WTC11 (cell line): Measurements from ENCODE around the gene CYSRT1. TPM values are rescaled to one million over a fixed set of nuclear protein-coding genes. Genes with fewer than 3 reads are reported as not detected.

Source experiments
- ATAC-seq: fragments of 200-7000 bp; cut with Tn5 transposase; 2 replicates; pipeline ENCODE4 v1.10.0; 2021; ENCODE audit warnings: mild to moderate bottlenecking, moderate library complexity
- CTCF ChIA-PET: fragments of 300-600 bp; sonication (Branson Sonifier 250); formaldehyde crosslinking; loops from one replicate; lab custom pipeline; 2021; ENCODE audit warnings: antibody characterized with exemption; lab: Charles Lee
- POLR2A ChIA-PET: fragments of 350-600 bp; sonication (Branson Sonifier 250); formaldehyde crosslinking; loops from one replicate; lab custom pipeline; 2021; ENCODE audit warnings: antibody characterized with exemption; lab: Charles Lee
- DNase-seq: peaks from one replicate; pipeline ENCODE4 v3.0.0; 2021; ENCODE audit warnings: low spot score
- H3K27ac Mint-ChIP-seq: 2 replicates; pipeline ENCODE4 v1.8.0; 2021; ENCODE audit warnings: mixed read lengths
- H3K27me3 Mint-ChIP-seq: 2 replicates; pipeline ENCODE4 v1.8.0; 2021; ENCODE audit warnings: low read depth, mild to moderate bottlenecking, moderate library complexity, mixed read lengths
- H3K36me3 Mint-ChIP-seq: 2 replicates; pipeline ENCODE4 v1.8.0; 2021; ENCODE audit warnings: mixed read lengths
- H3K4me1 Mint-ChIP-seq: 2 replicates; pipeline ENCODE4 v1.8.0; 2022; ENCODE audit warnings: mixed read lengths
- H3K4me3 Mint-ChIP-seq: 2 replicates; pipeline ENCODE4 v1.8.0; 2021; ENCODE audit warnings: mild to moderate bottlenecking, moderate library complexity, mixed read lengths
- H3K9me3 Mint-ChIP-seq: 2 replicates; pipeline ENCODE4 v1.8.0; 2021; ENCODE audit warnings: mixed read lengths
- ARID4B ChIP-seq: sonication (generic); formaldehyde crosslinking; IDR thresholded peaks from 2 replicates; pipeline ENCODE4 v1.8.0; 2023; ENCODE audit warnings: missing genetic modification reagents, mild to moderate bottlenecking, borderline replicate concordance
- GTF2I ChIP-seq: fragments of 250-450 bp; sonication (Bioruptor Pico); conservative IDR thresholded peaks from 2 replicates; pipeline ENCODE4 v1.4.0; 2021; ENCODE audit warnings: mild to moderate bottlenecking
- MXD4 ChIP-seq: fragments of 250-450 bp; sonication (Bioruptor Pico); IDR thresholded peaks from 2 replicates; pipeline ENCODE4 v1.8.0; 2021; ENCODE audit warnings: mild to moderate bottlenecking, moderate library complexity, borderline replicate concordance
- NFE2L1 ChIP-seq: sonication (generic); formaldehyde crosslinking; IDR thresholded peaks from 2 replicates; pipeline ENCODE4 v1.8.1; 2023; ENCODE audit warnings: missing genetic modification reagents
- NR2C2 ChIP-seq: sonication (generic); formaldehyde crosslinking; IDR thresholded peaks from 2 replicates; pipeline ENCODE4 v1.8.0; 2022; ENCODE audit warnings: mild to moderate bottlenecking, missing genetic modification reagents
- PRDM15 ChIP-seq: sonication (generic); formaldehyde crosslinking; IDR thresholded peaks from 2 replicates; pipeline ENCODE4 v1.8.0; 2022; ENCODE audit warnings: missing genetic modification reagents
- SMAD3 ChIP-seq: sonication (generic); formaldehyde crosslinking; IDR thresholded peaks from 2 replicates; pipeline ENCODE4 v1.8.0; 2022; ENCODE audit warnings: missing genetic modification reagents, mild to moderate bottlenecking, borderline replicate concordance
- TEAD4 ChIP-seq: sonication (generic); formaldehyde crosslinking; IDR thresholded peaks from 2 replicates; pipeline ENCODE4 v1.8.0; 2022; ENCODE audit warnings: mild to moderate bottlenecking, missing genetic modification reagents
- ZNF219 ChIP-seq: sonication (generic); formaldehyde crosslinking; IDR thresholded peaks from 2 replicates; pipeline ENCODE4 v1.8.0; 2023; ENCODE audit warnings: missing genetic modification reagents, mild to moderate bottlenecking, borderline replicate concordance
- ZNF396 ChIP-seq: fragments of 250-450 bp; sonication (Bioruptor Pico); IDR thresholded peaks from 2 replicates; pipeline ENCODE4 v1.8.0; 2021; ENCODE audit warnings: mild to moderate bottlenecking, moderate library complexity, borderline replicate concordance
- total RNA-seq: library from RNA; stranded (reverse); gene quantifications from 3 replicates; pipeline ENCODE4 v1.2.3, GENCODE V29; 2021
- TF ChIP-seq, protein P1 (sequence below): sonication (generic); formaldehyde crosslinking; IDR thresholded peaks from 2 replicates; pipeline ENCODE4 v1.8.1; 2023; ENCODE audit warnings: mild to moderate bottlenecking, moderate library complexity, missing genetic modification reagents
- TF ChIP-seq, protein P2 (sequence below): sonication (generic); formaldehyde crosslinking; IDR thresholded peaks from 2 replicates; pipeline ENCODE4 v1.8.0; 2022; ENCODE audit warnings: mild to moderate bottlenecking, missing genetic modification reagents

Gene CYSRT1
- total RNA-seq, 1 experiment from 2014 or later: 3.5 TPM

GRCh38 chr9:137252555-137253506, 27.9 kb downstream of the CYSRT1 start:
- POLR2A ChIA-PET: interaction anchor here (4.2 kb wide), 1 partner anchor 12 kb away, joined by 30 read pairs; the partner anchor contains the start of gene TUBB4B
- DNase-seq: peak; percentile 64
- peaks cover 11% of the 10 kb centered on the region for H3K27me3 Mint-ChIP-seq

DNA sequence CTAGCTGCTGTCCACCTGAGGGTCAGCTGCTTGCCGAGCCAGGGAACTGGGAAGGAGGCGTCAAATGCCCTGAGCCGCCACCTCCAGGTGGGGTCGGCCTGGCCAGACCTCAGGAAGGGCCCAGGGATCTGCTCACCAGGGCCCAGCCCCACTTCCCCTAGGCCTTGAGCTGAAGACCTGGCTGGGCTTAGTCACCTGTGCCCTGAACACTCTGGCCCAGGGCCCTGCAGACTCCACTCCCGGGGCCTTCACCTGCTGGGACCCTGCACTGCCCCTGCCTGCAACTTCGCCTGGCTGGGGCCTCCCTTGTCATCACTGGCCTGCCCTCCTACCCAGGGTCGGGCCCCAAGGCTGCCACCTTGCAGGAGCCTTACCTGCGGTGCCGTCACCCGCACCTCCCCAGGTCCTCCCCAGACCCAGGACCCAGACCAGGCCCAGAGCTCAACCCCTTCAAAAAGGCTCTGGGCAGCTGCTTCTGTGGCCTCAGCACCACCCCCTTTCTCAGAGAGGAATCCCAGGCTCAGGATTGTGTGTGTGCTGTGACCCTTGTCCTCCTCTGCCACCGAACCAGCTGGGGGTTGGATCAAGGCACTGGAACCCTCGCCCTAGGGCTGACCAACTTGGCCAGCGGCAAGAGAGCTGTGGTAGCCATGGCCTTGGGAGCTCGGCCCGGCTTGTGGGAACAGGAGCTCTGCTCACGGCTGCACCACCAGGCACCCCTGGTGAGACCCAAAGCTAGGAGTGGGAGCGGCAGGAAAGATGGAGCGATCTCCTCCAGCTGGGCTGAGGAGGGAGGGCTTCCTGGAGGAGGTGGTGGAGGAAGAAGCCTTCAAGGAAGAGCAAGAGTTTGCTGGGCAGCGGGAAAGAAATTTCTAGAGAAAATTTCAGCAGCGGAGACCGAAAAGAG, 29.0 kb downstream of the CYSRT1 start:
- H3K4me1 Mint-ChIP-seq: peaks cover 8% of the 10 kb centered on the region
- ATAC-seq: no peak
- TF ChIP-seq NR2C2 (CRISPR knock-in tag) (no peak), PRDM15 (CRISPR knock-in tag) (peak; percentile 38; the same call in 1 of the 2 replicates)
- TF ChIP-seq, all 79 proteins: peak for 1
- no peaks in the 10 kb centered on the region for H3K9me3 Mint-ChIP-seq
- CTCF ChIA-PET: interaction anchor here (0.6 to 4.6 kb wide), 22 partner anchors 9 to 219 kb away, joined by 3 to 59 read pairs (median 5); partner anchors contain the start of genes MAN1B1, NRARP, RNF224 and TOR4A
- H3K4me3 Mint-ChIP-seq: peak overlapping the region; percentile 94
- no peak for DNase-seq
- H3K27me3 Mint-ChIP-seq: peaks cover 7% of the 10 kb centered on the region
- H3K27ac Mint-ChIP-seq: peak overlapping the region; percentile 86
- H3K36me3 Mint-ChIP-seq: peaks cover 12% of the 10 kb centered on the region
- POLR2A ChIA-PET: interaction anchor here (0.9 to 4.2 kb wide), 4 partner anchors 9 to 53 kb away, joined by 3 to 30 read pairs (median 6); partner anchors contain the start of genes TPRN and TUBB4B

More at GRCh38 chr9:137252555-137253506, 27.9 kb downstream of the CYSRT1 start:
- TF ChIP-seq MXD4 (CRISPR knock-in tag) (no peak), SMAD3 (no peak)
- CTCF ChIA-PET: interaction anchor here (0.6 to 4.6 kb wide), 17 partner anchors 8 to 188 kb away, joined by 3 to 59 read pairs (median 5); partner anchors contain the start of genes MAN1B1, NRARP, RNF224 and TUBB4B
- Mint-ChIP-seq H3K36me3 (0 out of 2 replicates have a peak, but pooled peaks cover 6% of the 10 kb centered on the region), H3K4me1 (peaks cover 8% of the 10 kb centered on the region), H3K4me3 (no peak overlapping the region; the same call in 1 of the 2 replicates), H3K27ac (no peak overlapping the region), H3K9me3 (no peaks in the 10 kb centered on the region)
- peak; percentile 49 for ATAC-seq

DNA sequence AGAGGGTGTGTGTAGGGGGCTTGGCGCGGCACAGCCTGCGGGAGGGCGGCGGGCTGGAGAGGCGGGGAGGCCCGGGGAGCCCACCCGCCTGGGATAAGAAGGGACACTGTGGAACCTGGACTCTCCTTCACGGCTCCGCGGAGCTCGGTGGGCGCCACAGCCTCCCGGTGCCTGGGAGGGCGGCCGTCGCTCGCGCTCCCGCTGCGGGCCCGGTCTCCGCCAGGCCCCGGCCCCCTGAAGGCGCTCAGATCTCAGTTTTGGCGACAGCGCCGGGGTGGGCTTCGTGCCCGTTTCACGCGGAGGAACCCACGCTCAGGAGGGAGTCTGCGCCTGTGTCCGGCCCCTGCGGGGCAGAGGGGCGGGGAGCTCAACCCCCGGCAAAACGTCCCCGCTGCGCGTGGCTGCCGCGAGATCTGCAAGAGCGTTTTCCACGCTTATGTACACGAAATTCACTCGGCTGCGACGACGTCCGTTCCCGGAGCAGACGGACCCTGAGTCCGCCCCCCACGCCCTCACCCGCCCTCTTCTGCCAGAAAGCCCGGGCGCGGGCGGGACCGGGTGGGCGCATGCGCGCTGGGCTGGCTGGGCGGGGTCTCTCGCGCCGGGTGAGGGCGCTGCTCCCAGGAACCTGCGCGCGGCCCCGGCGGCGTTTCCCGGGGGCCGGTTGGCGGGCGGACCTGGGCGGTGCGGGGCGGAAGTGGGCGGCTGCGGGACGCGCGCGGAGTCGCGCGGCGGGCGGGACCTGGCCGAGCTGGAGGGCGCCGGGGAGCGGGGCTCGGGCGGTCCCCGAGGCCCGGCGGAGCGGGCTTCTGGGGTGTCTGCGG, 29.9 kb downstream of the CYSRT1 start, which contains the start of gene NELFB:
Gene NELFB, plus strand, starts transcription at position 704 of the 824 bp plus-strand sequence.
- ATAC-seq (peak; percentile 82), DNase-seq (peak; percentile 93)
- ChIA-PET CTCF (interaction anchor here (0.6 to 4.6 kb wide), 20 partner anchors 8 to 219 kb away, joined by 3 to 59 read pairs (median 5); partner anchors contain the start of genes MAN1B1, NRARP, RNF224 and TOR4A), POLR2A (interaction anchor here (0.9 to 4.2 kb wide), 5 partner anchors 10 to 54 kb away, joined by 3 to 30 read pairs (median 8); partner anchors contain the start of genes TPRN and TUBB4B)
- peak within 1 kb of the TSS; percentile 94 for H3K4me3 Mint-ChIP-seq
- H3K36me3 Mint-ChIP-seq: peaks cover 16% of the 10 kb centered on the region
- peaks cover 7% of the 10 kb centered on the region; the same call in 1 of the 2 replicates for H3K27me3 Mint-ChIP-seq
- H3K4me1 Mint-ChIP-seq: peaks cover 8% of the 10 kb centered on the region
- no peaks in the 10 kb centered on the region for H3K9me3 Mint-ChIP-seq
- peak within 1 kb of the TSS; percentile 86 for H3K27ac Mint-ChIP-seq
- TF ChIP-seq, protein P1, sequence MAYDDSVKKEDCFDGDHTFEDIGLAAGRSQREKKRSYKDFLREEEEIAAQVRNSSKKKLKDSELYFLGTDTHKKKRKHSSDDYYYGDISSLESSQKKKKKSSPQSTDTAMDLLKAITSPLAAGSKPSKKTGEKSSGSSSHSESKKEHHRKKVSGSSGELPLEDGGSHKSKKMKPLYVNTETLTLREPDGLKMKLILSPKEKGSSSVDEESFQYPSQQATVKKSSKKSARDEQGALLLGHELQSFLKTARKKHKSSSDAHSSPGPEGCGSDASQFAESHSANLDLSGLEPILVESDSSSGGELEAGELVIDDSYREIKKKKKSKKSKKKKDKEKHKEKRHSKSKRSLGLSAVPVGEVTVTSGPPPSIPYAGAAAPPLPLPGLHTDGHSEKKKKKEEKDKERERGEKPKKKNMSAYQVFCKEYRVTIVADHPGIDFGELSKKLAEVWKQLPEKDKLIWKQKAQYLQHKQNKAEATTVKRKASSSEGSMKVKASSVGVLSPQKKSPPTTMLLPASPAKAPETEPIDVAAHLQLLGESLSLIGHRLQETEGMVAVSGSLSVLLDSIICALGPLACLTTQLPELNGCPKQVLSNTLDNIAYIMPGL (CRISPR knock-in tag): peak; percentile 76; the same call in 1 of the 2 replicates
- TF ChIP-seq NFE2L1 (CRISPR knock-in tag): no peak
- TF ChIP-seq GTF2I (CRISPR knock-in tag): no peak
- 0 out of 2 replicates have a peak, but pooled peaks have one; percentile 45 for TF ChIP-seq ARID4B (CRISPR knock-in tag)
- no peak for TF ChIP-seq TEAD4
- no peak for TF ChIP-seq ZNF219 (CRISPR knock-in tag)
- TF ChIP-seq, protein P2, sequence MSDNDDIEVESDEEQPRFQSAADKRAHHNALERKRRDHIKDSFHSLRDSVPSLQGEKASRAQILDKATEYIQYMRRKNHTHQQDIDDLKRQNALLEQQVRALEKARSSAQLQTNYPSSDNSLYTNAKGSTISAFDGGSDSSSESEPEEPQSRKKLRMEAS (CRISPR knock-in tag): no peak
- no peak for TF ChIP-seq ZNF396
- no peak for TF ChIP-seq MXD4 (CRISPR knock-in tag)
